PC-3 (cell line): ENCODE results near the gene PLAC9. TPM values are rescaled to one million over a fixed set of nuclear protein-coding genes. Genes with fewer than 3 reads are reported as not detected.
A peak's percentile ranks its signal among the peaks of the same experiment; 100 is the strongest.
"Not testable (repeated sequence)": the region's sequence is repeated elsewhere in the genome, so short reads cannot be mapped to it uniquely, and the experiment has no call there.

Source experiments
- ATAC-seq: fragments of 200-7000 bp; cut with Tn5 transposase; 2 replicates; pipeline ENCODE4 v1.9.1; 2020; ENCODE audit warnings: mild to moderate bottlenecking, moderate library complexity
- BruUV-seq: library from RNA; stranded (reverse); fragments of 400-500 nt; replicated peaks from 2 replicates; lab custom pipeline; 2021; lab: Mats Ljungman, UMichigan
- CTCF ChIA-PET: fragments of 300-600 bp; sonication (Branson Sonifier 250); formaldehyde crosslinking; loops from one replicate; lab custom pipeline; 2022; ENCODE audit warnings: antibody characterized with exemption; lab: Charles Lee
- POLR2A ChIA-PET: fragments of 300-600 bp; sonication (Branson Sonifier 250); formaldehyde crosslinking; loops from one replicate; lab custom pipeline; 2022; ENCODE audit warnings: antibody characterized with exemption; ENCODE audit not compliant: unreplicated experiment; lab: Charles Lee
- DNase-seq: peaks from one replicate; pipeline ENCODE4 v3.0.0-alpha.2; 2015
- H2AFZ ChIP-seq: fragments of 300-600 bp; sonication (generic); 2 replicates; pipeline ENCODE4 v1.6.0; 2016; ENCODE audit warnings: antibody characterized with exemption, low read length
- H3F3A ChIP-seq: fragments of 300-600 bp; sonication (generic); one replicate; pipeline ENCODE4 v1.6.0; 2017; ENCODE audit warnings: antibody characterized with exemption, low read length, control low read depth, mild to moderate bottlenecking; ENCODE audit not compliant: unreplicated experiment
- H3K27ac ChIP-seq: fragments of 300-600 bp; sonication (generic); 2 replicates; pipeline ENCODE4 v1.5.1; 2016; ENCODE audit warnings: mild to moderate bottlenecking, low read length
- H3K27me3 ChIP-seq: fragments of 300-600 bp; sonication (generic); 2 replicates; pipeline ENCODE4 v1.6.1; 2016; ENCODE audit warnings: low read length, mixed read lengths
- H3K36me3 ChIP-seq: fragments of 300-600 bp; sonication (generic); 2 replicates; pipeline ENCODE4 v1.6.1; 2016; ENCODE audit warnings: low read depth, mixed run types, low read length, mixed read lengths
- H3K4me1 ChIP-seq: fragments of 300-600 bp; sonication (generic); 2 replicates; pipeline ENCODE4 v1.5.1; 2016; ENCODE audit warnings: low read length; ENCODE audit not compliant: insufficient read depth
- H3K4me2 ChIP-seq: fragments of 300-600 bp; sonication (generic); 2 replicates; pipeline ENCODE4 v1.6.0; 2016; ENCODE audit warnings: low read length
- H3K4me3 ChIP-seq: fragments of 300-600 bp; sonication (generic); 2 replicates; pipeline ENCODE4 v1.5.1; 2016; ENCODE audit warnings: mild to moderate bottlenecking, low read length, mixed read lengths
- H3K79me2 ChIP-seq: fragments of 300-600 bp; sonication (generic); 2 replicates; pipeline ENCODE4 v1.6.1; 2017; ENCODE audit warnings: low read length, mixed read lengths
- H3K9ac ChIP-seq: fragments of 300-600 bp; sonication (generic); 2 replicates; pipeline ENCODE4 v1.6.0; 2016; ENCODE audit warnings: mild to moderate bottlenecking, low read length
- H3K9me2 ChIP-seq: fragments of 300-600 bp; sonication (generic); replicated peaks from 2 replicates; pipeline ENCODE4 v1.6.1; 2016; ENCODE audit warnings: mixed run types, low read length, mixed read lengths
- H3K9me3 ChIP-seq: fragments of 300-600 bp; sonication (generic); 2 replicates; pipeline ENCODE4 v1.6.1; 2016; ENCODE audit warnings: low read length, mixed read lengths
- H4K20me1 ChIP-seq: fragments of 300-600 bp; sonication (generic); 2 replicates; pipeline ENCODE4 v1.6.1; 2016; ENCODE audit warnings: low read length, mixed read lengths
- CTCF ChIP-seq: fragments of 300-600 bp; sonication (generic); conservative IDR thresholded peaks from 2 replicates; pipeline ENCODE4 v1.5.1; 2017; ENCODE audit warnings: antibody characterized with exemption, low read depth, mild to moderate bottlenecking, low read length
- EZH2 ChIP-seq: fragments of 300-600 bp; sonication (generic); IDR thresholded peaks from one replicate; pipeline ENCODE4 v1.6.1; 2017; ENCODE audit warnings: antibody characterized with exemption, mild to moderate bottlenecking, low read length; ENCODE audit not compliant: unreplicated experiment
- EZH2phosphoT487 ChIP-seq: fragments of 300-600 bp; sonication (generic); IDR thresholded peaks from 2 replicates; pipeline ENCODE4 v1.6.1; 2018; ENCODE audit warnings: mild to moderate bottlenecking, antibody characterized with exemption, low read length, borderline replicate concordance
- intact Hi-C: fragments of 100-400 bp; cut with micrococcal nuclease; formaldehyde crosslinking; loops from 2 replicates; pipeline ENCODE4 v1.9.0; 2023
- total RNA-seq: library from RNA; depleted of rRNA; stranded (reverse); fragments of >200 nt; gene quantifications from 2 replicates; pipeline ENCODE4 v1.2.3, GENCODE V29; 2014

The PLAC9 gene
- total RNA-seq, 1 experiment from 2014 or later = 2.0 TPM

- intact Hi-C loops = no loop called here
- POLR2A ChIA-PET = no interaction called here
- no TSS peak for BruUV-seq
These were observed 1.0 kb upstream of the PLAC9 start for GRCh38 chr10:80131499-80131901.

GRCh38 chr10:80133206-80133605 is 676 bp downstream of the PLAC9 start:
- ATAC-seq (no peak), DNase-seq (peak; percentile 47)
- H3K79me2 ChIP-seq = no peaks in the 10 kb centered on the region
- intact Hi-C loops = no loop called here
- no peak overlapping the region for H3K9ac ChIP-seq
- no TSS peak for BruUV-seq
- H4K20me1 ChIP-seq = no peaks in the 10 kb centered on the region
- H3K4me3 ChIP-seq = peak overlapping the region; percentile 66
- no peaks in the 10 kb centered on the region for H3K9me2 ChIP-seq
- H3K27ac ChIP-seq = no peak overlapping the region
- no peaks in the 10 kb centered on the region for H3K9me3 ChIP-seq
- H3K27me3 ChIP-seq = peaks cover 22% of the 10 kb centered on the region
- H3F3A ChIP-seq = no peaks in the 10 kb centered on the region
- TF ChIP-seq EZH2 = no peak
- no peak for TF ChIP-seq EZH2phosphoT487
- TF ChIP-seq CTCF = no peak
- POLR2A ChIA-PET = interaction anchor here (0.6 kb wide), 2 partner anchors 25 to 1067 kb away, joined by 3 read pairs; no protein-coding TSS in a partner anchor
- peak overlapping the region; percentile 88 for H2AFZ ChIP-seq
- no peaks in the 10 kb centered on the region for H3K36me3 ChIP-seq
- peak overlapping the region; percentile 86 for H3K4me2 ChIP-seq
- peaks cover 14% of the 10 kb centered on the region for H3K4me1 ChIP-seq
- CTCF ChIA-PET = interaction anchor here (1.4 kb wide), 1 partner anchor 89 kb away, joined by 4 read pairs; no protein-coding TSS in a partner anchor

More at GRCh38 chr10:80131499-80131901, 1.0 kb upstream of the PLAC9 start:
- TF ChIP-seq EZH2 (no peak), CTCF (no peak), EZH2phosphoT487 (no peak)
- Histone ChIP-seq H3K4me3 (no peak overlapping the region), H3K4me1 (peaks cover 14% of the 10 kb centered on the region), H3K79me2 (no peaks in the 10 kb centered on the region), H2AFZ (no peak overlapping the region), H3K9me3 (no peaks in the 10 kb centered on the region), H3K4me2 (no peak overlapping the region), H3K27ac (no peak overlapping the region), H3K9me2 (no peaks in the 10 kb centered on the region), H3K27me3 (peaks cover 22% of the 10 kb centered on the region), H3K9ac (no peak overlapping the region), H3K36me3 (no peaks in the 10 kb centered on the region), H3F3A (no peaks in the 10 kb centered on the region), H4K20me1 (no peaks in the 10 kb centered on the region)
- no peak for ATAC-seq
- DNase-seq = peak; percentile 56
- CTCF ChIA-PET = interaction anchor here (0.6 to 2.8 kb wide), 4 partner anchors 12 to 91 kb away, joined by 3 to 56 read pairs (median 6); no protein-coding TSS in a partner anchor

GRCh38 chr10:80133687-80134086 is 1.2 kb downstream of the PLAC9 start:
- H2AFZ ChIP-seq, H3K9ac ChIP-seq, DNase-seq, H3F3A ChIP-seq, H3K36me3 ChIP-seq, H3K27ac ChIP-seq, H3K4me2 ChIP-seq, H3K9me2 ChIP-seq, H3K9me3 ChIP-seq, H3K4me3 ChIP-seq, intact Hi-C loops, H3K79me2 ChIP-seq, ATAC-seq, H4K20me1 ChIP-seq, BruUV-seq: not testable (repeated sequence)
- POLR2A ChIA-PET = interaction anchor here (0.6 kb wide), 2 partner anchors 26 to 1068 kb away, joined by 3 read pairs; no protein-coding TSS in a partner anchor
- peaks cover 14% of the 10 kb centered on the region for H3K4me1 ChIP-seq
- peaks cover 22% of the 10 kb centered on the region for H3K27me3 ChIP-seq
- CTCF ChIA-PET = interaction anchor here (1.4 kb wide), 1 partner anchor 89 kb away, joined by 4 read pairs; no protein-coding TSS in a partner anchor
